GM18870 (cell line): ENCODE measurements around the gene RAB26.
"Not testable (repeated sequence)": the region's sequence is repeated elsewhere in the genome, so short reads cannot be mapped to it uniquely, and the experiment has no call there.

Experiments
- ATAC-seq: cut with Tn5 transposase; IDR thresholded peaks from one replicate; pipeline ENCODE4 v1.9.1; 2021; ENCODE audit warnings: moderate library complexity; ENCODE audit not compliant: unreplicated experiment

Gene RAB26

GRCh38 chr16:2195322-2196161 is 47.1 kb downstream of the RAB26 start:
- no peak for ATAC-seq

- ATAC-seq, result no peak
Measured at GRCh38 chr16:2196162-2196980, 47.9 kb downstream of the RAB26 start, which contains the start of gene CASKIN1. Gene CASKIN1, minus strand, starts transcription at chr16:2196605. Its CDS starts 173 bp downstream, at chr16:2196432.

GRCh38 chr16:2196981-2197511 is 48.6 kb downstream of the RAB26 start:
- no peak for ATAC-seq

GRCh38 chr16:2197765-2198164 is 49.3 kb downstream of the RAB26 start:
- no peak for ATAC-seq

- ATAC-seq, result no peak
Measured at GRCh38 chr16:2198283-2198682, 49.9 kb downstream of the RAB26 start.

GRCh38 chr16:2199095-2199494 is 50.7 kb downstream of the RAB26 start:
- ATAC-seq, result no peak

GRCh38 chr16:2199621-2200139 is 51.3 kb downstream of the RAB26 start:
- ATAC-seq, result no peak

- ATAC-seq, result no peak
Measured at GRCh38 chr16:2200313-2200712, 51.9 kb downstream of the RAB26 start.

- ATAC-seq, result not testable (repeated sequence)
Measured at GRCh38 chr16:2203119-2203688, 54.8 kb downstream of the RAB26 start.
